Naive thymus-derived CD4-positive, alpha-beta T cell (primary cell): ENCODE data around the gene ATP5F1E. TPM values are rescaled to one million over a fixed set of nuclear protein-coding genes. Genes with fewer than 3 reads are reported as not detected.

Experiments
- ATAC-seq: fragments of 150-1000 bp; cut with Tn5 transposase; 2 replicates; pipeline ENCODE4 v1.10.0; 2021; ENCODE audit warnings: mild to moderate bottlenecking, moderate library complexity
- CTCF ChIA-PET: fragments of 350-600 bp; sonication (Branson Sonifier 250); formaldehyde crosslinking; loops from one replicate; lab custom pipeline; 2021; ENCODE audit warnings: antibody characterized with exemption; lab: Charles Lee
- POLR2A ChIA-PET: fragments of 350-600 bp; sonication (Branson Sonifier 250); formaldehyde crosslinking; loops from one replicate; lab custom pipeline; 2021; ENCODE audit warnings: antibody characterized with exemption, inconsistent platforms; lab: Charles Lee
- DNase-seq, 9 donors: peaks; one replicate each; pipeline versions ENCODE4 v3.0.0 to v3.0.0-alpha.2; 2020 to 2022; ENCODE audit warnings: mixed read lengths in 1 of 9
- H3K27ac ChIP-seq: one replicate; pipeline ENCODE4 v1.7.0; 2013; ENCODE audit warnings: mild to moderate bottlenecking, low read depth, low read length, moderate library complexity
- H3K27me3 ChIP-seq, 2 donors: one replicate each; pipeline ENCODE4 v1.7.0; 2013; ENCODE audit warnings: low read length in 2 of 2, mild to moderate bottlenecking in 2 of 2, moderate library complexity in 2 of 2; ENCODE audit not compliant: control insufficient read depth in 2 of 2, insufficient read depth in 2 of 2
- H3K36me3 ChIP-seq, 3 experiments: 1 replicate in 2 of 3; 2 replicates in 1 of 3; pipeline ENCODE4 v1.7.0; 2013; ENCODE audit warnings: low read length in 3 of 3, mild to moderate bottlenecking in 3 of 3, moderate library complexity in 1 of 3; ENCODE audit not compliant: insufficient read depth in 3 of 3, control insufficient read depth in 2 of 3
- H3K4me1 ChIP-seq, 2 donors: one replicate each; pipeline ENCODE4 v1.7.0; 2013; ENCODE audit warnings: low read length in 2 of 2, mild to moderate bottlenecking in 2 of 2, moderate library complexity in 1 of 2; ENCODE audit not compliant: control insufficient read depth in 2 of 2, insufficient read depth in 2 of 2
- H3K4me3 ChIP-seq: 2 replicates; pipeline ENCODE4 v1.7.0; 2013; ENCODE audit warnings: mild to moderate bottlenecking, low read length
- H3K9me3 ChIP-seq, 3 experiments: 1 replicate in 2 of 3; 2 replicates in 1 of 3; pipeline ENCODE4 v1.7.0; 2013; ENCODE audit warnings: low read length in 3 of 3; ENCODE audit not compliant: control insufficient read depth in 2 of 3
- H3K27ac Mint-ChIP-seq, 9 donors: one replicate each; pipeline ENCODE4 v1.8.0; 2020 to 2022; ENCODE audit warnings: mixed read lengths in 9 of 9, mild to moderate bottlenecking in 8 of 9, moderate library complexity in 5 of 9, inconsistent platforms in 2 of 9
- H3K27me3 Mint-ChIP-seq, 5 donors: one replicate each; pipeline ENCODE4 v1.8.0; 2021 to 2022; ENCODE audit warnings: mixed read lengths in 5 of 5, mild to moderate bottlenecking in 1 of 5
- H3K36me3 Mint-ChIP-seq, 5 donors: one replicate each; pipeline ENCODE4 v1.8.0; 2020 to 2022; ENCODE audit warnings: mixed read lengths in 5 of 5, mild to moderate bottlenecking in 3 of 5, inconsistent platforms in 1 of 5
- H3K4me1 Mint-ChIP-seq, 7 donors: one replicate each; pipeline ENCODE4 v1.8.0; 2020 to 2022; ENCODE audit warnings: mixed read lengths in 7 of 7, mild to moderate bottlenecking in 3 of 7, inconsistent platforms in 1 of 7
- H3K4me3 Mint-ChIP-seq, 10 donors: one replicate each; pipeline ENCODE4 v1.8.0; 2020 to 2022; ENCODE audit warnings: mild to moderate bottlenecking in 10 of 10, mixed read lengths in 10 of 10, moderate library complexity in 6 of 10, inconsistent platforms in 2 of 10
- H3K9me3 Mint-ChIP-seq, 11 donors: one replicate each; pipeline ENCODE4 v1.8.0; 2020 to 2022; ENCODE audit warnings: mixed read lengths in 11 of 11, mild to moderate bottlenecking in 4 of 11, inconsistent platforms in 1 of 11, moderate library complexity in 1 of 11
- intact Hi-C, 2 donors: fragments of 100-400 bp; cut with micrococcal nuclease; formaldehyde crosslinking; loops; one replicate each; pipeline ENCODE4 v1.15.1; 2023
- polyA plus RNA-seq, 2 donors: library from polyadenylated mRNA; unstranded; fragments of 300-500 nt; fragmentation: Illumina TruSeq; gene quantifications; one replicate each; pipeline ENCODE4 v1.2.3, GENCODE V29; 2021
- total RNA-seq, 6 experiments: library from RNA in 5 of 6; stranded (reverse) in 5 of 6; gene quantifications; 1 replicate in 5 of 6; 2 replicates in 1 of 6; pipeline ENCODE4 v1.2.3 and lab custom pipeline; 2021 to 2026

Gene ATP5F1E
- 10 to 100 TPM; 57.0 to 81.7 (median 67.4) TPM for total RNA-seq
- polyA plus RNA-seq = 10 to 100 TPM; 31.4 to 75.7 TPM
- 88.0 reads per million, percentile 82 among the genes with 10 or more reads in this experiment for total RNA-seq (lab: John Stamatoyannopoulos, UW)

DNA sequence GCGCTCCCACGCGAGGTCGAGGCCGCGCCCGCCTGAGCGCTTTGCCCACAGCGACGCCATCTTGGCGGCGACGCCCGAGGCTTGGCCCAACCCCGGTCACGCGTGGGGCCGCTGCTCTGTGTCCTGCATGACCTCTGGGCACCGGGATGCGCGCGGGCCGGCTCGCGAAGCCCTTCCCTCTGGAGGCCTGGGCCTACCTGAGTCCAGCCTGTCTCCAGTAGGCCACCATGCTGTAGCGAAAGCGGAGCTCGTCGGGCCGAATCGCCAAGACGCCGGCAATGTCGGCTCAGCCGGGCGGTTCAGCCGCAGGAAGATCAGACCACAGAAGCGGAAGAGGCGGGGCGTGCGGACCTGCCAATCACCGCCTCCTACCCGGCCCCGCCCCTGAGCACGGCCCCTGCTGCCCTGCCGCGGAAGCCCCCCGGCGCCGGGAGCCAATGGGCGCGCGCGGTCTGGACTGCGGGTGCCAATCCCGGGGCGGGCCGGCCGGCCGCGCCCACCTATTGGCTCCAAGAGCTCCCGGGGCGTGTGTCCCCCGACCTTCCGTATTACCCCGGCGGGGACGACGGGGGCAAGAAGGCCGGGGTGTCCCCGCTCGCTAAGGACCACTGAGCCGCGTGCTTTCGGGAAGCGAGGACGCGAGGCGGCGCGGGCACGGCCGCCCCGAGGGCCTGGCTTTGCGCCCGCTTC, at the start of gene ATP5F1E:
TSS of gene ATP5F1E (minus strand) at position 313 of the 690 bp plus-strand sequence. CDS start at position 229, 84 bp downstream.
- H3K36me3 Mint-ChIP-seq = peaks cover 14 to 51% (median 36%) of the 10 kb centered on the region in 5 donors
- no peaks in the 10 kb centered on the region for H3K27me3 ChIP-seq
- no peaks in the 10 kb centered on the region for H3K27me3 Mint-ChIP-seq
- ChIA-PET POLR2A (interaction anchor here (0.6 to 4.5 kb wide), 46 partner anchors 9 to 1639 kb away, joined by 3 to 58 read pairs (median 4); partner anchors contain the start of genes NELFCD, PRELID3B, RAB22A and STX16), CTCF (interaction anchor here (0.7 to 1.1 kb wide), 3 partner anchors 46 to 372 kb away, joined by 3 to 4 read pairs (median 4); partner anchors contain the start of gene NELFCD)
- intact Hi-C loops = loop anchor here (1.0 to 10.0 kb wide), 16 partner anchors 10 to 1637 kb away; partner anchors contain the start of genes NELFCD (in 2 of the 2), PRELID3B (in 2 of the 2), RAB22A (in 1 of the 2) and RBM38 (in 1 of the 2)
- peak within 1 kb of the TSS; percentile 62 for H3K4me3 ChIP-seq
- H3K9me3 Mint-ChIP-seq = no peaks in the 10 kb centered on the region
- H3K36me3 ChIP-seq = peaks cover 21 to 50% (median 23%) of the 10 kb centered on the region in 3 experiments
- H3K4me1 ChIP-seq = peaks cover 40 to 44% of the 10 kb centered on the region in 2 donors
- ATAC-seq (peak; percentile 98), DNase-seq (peak; percentile 94 to 98 (median 96))
- H3K9me3 ChIP-seq = no peaks in the 10 kb centered on the region
- peak within 1 kb of the TSS; percentile 86 to 98 (median 94) for H3K27ac Mint-ChIP-seq
- peaks cover 40 to 62% (median 56%) of the 10 kb centered on the region in 7 donors for H3K4me1 Mint-ChIP-seq
- peak within 1 kb of the TSS; percentile 87 to 96 (median 94) for H3K4me3 Mint-ChIP-seq
- H3K27ac ChIP-seq = peak within 1 kb of the TSS; percentile 85

DNA sequence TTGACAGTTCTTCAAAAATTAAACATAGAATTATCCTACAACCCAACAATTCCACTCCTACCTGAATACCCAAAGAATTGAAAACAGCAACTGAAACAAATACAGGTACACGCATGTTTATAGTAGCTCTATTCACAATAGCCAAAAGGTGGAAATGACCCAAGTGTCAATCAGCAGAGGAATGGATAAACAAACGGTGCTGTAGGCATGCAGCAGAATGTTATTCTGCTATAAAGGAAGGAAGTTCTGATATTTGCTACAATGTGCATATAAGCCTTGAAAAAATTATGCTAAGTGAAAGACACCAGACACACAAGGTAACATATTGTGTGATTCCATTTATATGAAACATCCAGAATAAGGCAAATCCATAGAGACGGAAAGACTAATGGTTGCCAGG, 48.9 kb upstream of the ATP5F1E start:
- ATAC-seq = no peak
- peaks cover 0 to 6% (median 0%) of the 10 kb centered on the region in 7 donors for H3K4me1 Mint-ChIP-seq
- CTCF ChIA-PET = interaction anchor here (0.6 kb wide), 1 partner anchor 217 kb away, joined by 4 read pairs; no protein-coding TSS in a partner anchor
- Histone ChIP-seq H3K27ac (no peak overlapping the region), H3K4me1 (no peaks in the 10 kb centered on the region), H3K27me3 (no peaks in the 10 kb centered on the region), H3K9me3 (no peaks in the 10 kb centered on the region), H3K36me3 (no peaks in the 10 kb centered on the region), H3K4me3 (no peak overlapping the region)
- no peaks in the 10 kb centered on the region for H3K9me3 Mint-ChIP-seq
- DNase-seq = no peak
- no peak overlapping the region for H3K27ac Mint-ChIP-seq
- H3K27me3 Mint-ChIP-seq = peaks cover 4 to 41% (median 9%) of the 10 kb centered on the region in 5 donors
- intact Hi-C loops = loop anchor here in 1 of 2 donors (2.0 kb wide), 1 partner anchor 210 kb away; no protein-coding TSS in a partner anchor
- no peaks in the 10 kb centered on the region for H3K36me3 Mint-ChIP-seq
- H3K4me3 Mint-ChIP-seq = no peak overlapping the region
- POLR2A ChIA-PET = interaction anchor here (1.0 to 1.1 kb wide), 2 partner anchors 24 to 49 kb away, joined by 3 read pairs; partner anchors contain the start of gene ATP5F1E

DNA sequence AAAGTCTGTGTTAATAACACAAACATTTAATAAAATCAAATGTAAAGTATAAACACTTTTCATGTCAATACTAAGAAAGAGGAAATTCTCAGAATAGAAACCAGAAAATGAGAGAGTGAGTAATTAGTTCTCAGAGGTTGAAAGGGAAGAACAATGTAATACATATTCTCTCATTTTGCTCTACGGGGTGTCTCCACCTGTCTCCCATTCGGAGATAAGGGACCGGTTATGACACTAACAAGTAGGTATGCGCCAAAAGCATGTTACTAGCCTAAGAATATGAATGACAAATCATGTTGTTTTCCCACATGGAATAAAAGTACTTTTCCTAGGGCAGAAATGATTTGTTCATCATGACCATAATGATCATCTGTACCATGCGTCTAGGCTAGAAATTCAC, 46.1 kb upstream of the ATP5F1E start:
- DNase-seq (no peak), ATAC-seq (no peak)
- H3K27ac ChIP-seq = no peak overlapping the region
- no peaks in the 10 kb centered on the region for H3K27me3 ChIP-seq
- H3K4me3 Mint-ChIP-seq = no peak overlapping the region
- intact Hi-C loops = no loop called here
- no peaks in the 10 kb centered on the region for H3K4me1 ChIP-seq
- H3K27ac Mint-ChIP-seq = no peak overlapping the region
- ChIA-PET POLR2A (no interaction called here), CTCF (no interaction called here)
- H3K36me3 ChIP-seq = no peaks in the 10 kb centered on the region
- H3K4me3 ChIP-seq = no peak overlapping the region
- H3K27me3 Mint-ChIP-seq = peaks cover 4 to 45% (median 16%) of the 10 kb centered on the region in 5 donors
- no peaks in the 10 kb centered on the region for H3K9me3 Mint-ChIP-seq
- no peaks in the 10 kb centered on the region for H3K36me3 Mint-ChIP-seq
- H3K4me1 Mint-ChIP-seq = peaks cover 0 to 6% (median 0%) of the 10 kb centered on the region in 7 donors
- H3K9me3 ChIP-seq = no peaks in the 10 kb centered on the region

DNA sequence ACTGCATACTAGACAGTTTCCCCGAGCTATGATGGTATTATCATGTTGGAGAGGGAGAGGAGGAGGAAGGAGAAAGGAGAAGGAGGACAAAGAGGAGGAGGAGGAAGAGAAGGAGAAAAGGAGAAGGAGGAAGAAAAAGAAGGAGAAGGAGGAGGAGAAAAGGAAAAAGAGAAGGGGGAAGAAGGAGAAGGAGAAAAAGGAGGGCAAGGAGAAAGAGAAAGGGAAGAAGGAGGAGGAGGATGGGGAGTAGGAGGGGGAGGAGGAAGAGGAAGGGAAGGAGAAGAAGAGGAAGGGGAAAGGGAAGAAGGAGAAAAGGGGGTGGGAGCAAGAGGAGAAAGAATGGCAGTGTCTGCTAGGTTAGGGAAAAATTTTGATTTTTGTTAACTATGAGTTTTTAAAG, 45.6 kb upstream of the ATP5F1E start:
- CTCF ChIA-PET = no interaction called here
- ATAC-seq (no peak), DNase-seq (no peak)
- Mint-ChIP-seq H3K27me3 (peaks cover 4 to 46% (median 17%) of the 10 kb centered on the region in 5 donors), H3K36me3 (no peaks in the 10 kb centered on the region), H3K4me1 (peaks cover 0 to 6% (median 0%) of the 10 kb centered on the region in 7 donors), H3K9me3 (no peaks in the 10 kb centered on the region), H3K27ac (no peak overlapping the region), H3K4me3 (no peak overlapping the region)
- no peaks in the 10 kb centered on the region for H3K36me3 ChIP-seq
- H3K9me3 ChIP-seq = no peaks in the 10 kb centered on the region
- H3K27me3 ChIP-seq = no peaks in the 10 kb centered on the region
- POLR2A ChIA-PET = no interaction called here
- no peaks in the 10 kb centered on the region for H3K4me1 ChIP-seq
- H3K27ac ChIP-seq = no peak overlapping the region
- intact Hi-C loops = no loop called here
- H3K4me3 ChIP-seq = no peak overlapping the region

DNA sequence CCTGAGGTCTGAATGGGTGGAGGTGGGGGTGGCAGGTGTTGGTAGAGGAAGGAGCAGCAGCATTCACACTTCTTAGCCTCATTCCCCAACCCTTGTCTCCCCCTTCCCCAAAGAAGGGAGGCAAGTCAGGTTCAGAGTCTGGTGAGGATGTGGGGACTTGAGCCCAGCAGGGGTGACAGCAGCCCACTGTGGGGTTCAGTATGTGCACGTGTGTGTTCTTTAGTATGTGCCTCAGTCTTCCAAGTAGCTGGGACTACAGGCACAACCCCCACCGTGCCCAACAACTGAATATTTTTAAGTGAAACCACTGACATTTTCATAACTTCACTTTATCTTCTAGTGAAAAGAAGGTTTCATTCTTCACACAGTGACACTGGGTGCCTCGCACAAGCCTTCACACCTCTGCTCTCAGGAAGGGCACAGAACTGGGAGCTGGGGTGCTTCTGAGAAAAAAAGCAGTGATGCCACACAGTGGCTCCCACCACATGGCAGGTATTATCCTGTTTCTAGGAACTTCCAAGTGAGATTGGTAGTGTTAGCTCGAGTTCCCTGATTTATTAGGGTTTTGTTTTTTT, 43.9 kb upstream of the ATP5F1E start:
- Mint-ChIP-seq H3K4me1 (peaks cover 0 to 6% (median 0%) of the 10 kb centered on the region in 7 donors), H3K9me3 (no peaks in the 10 kb centered on the region), H3K36me3 (no peaks in the 10 kb centered on the region), H3K27me3 (peaks cover under 1 to 45% (median 13%) of the 10 kb centered on the region in 5 donors), H3K27ac (no peak overlapping the region), H3K4me3 (no peak overlapping the region)
- Histone ChIP-seq H3K27me3 (no peaks in the 10 kb centered on the region), H3K36me3 (no peaks in the 10 kb centered on the region), H3K27ac (no peak overlapping the region), H3K9me3 (no peaks in the 10 kb centered on the region), H3K4me1 (no peaks in the 10 kb centered on the region), H3K4me3 (no peak overlapping the region)
- DNase-seq (no peak), ATAC-seq (no peak)
- POLR2A ChIA-PET = no interaction called here
- intact Hi-C loops = no loop called here
- CTCF ChIA-PET = no interaction called here

DNA sequence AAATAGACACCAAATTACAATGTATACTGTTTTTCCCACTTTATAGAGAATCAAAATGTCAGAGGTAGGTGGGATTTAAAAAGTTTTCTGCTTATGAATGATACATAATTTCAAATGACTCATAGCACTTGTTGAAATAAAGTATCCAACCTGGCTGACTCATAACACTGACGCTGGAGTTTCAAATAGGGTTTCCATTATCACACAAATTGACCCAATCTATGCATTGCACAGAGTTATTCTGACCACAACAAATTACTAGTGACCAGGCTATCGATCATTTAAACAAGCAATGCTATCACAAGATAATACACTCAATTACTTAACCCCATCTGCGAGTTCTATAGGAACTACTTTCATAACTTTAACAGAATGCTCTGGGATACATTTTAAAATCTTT, 42.3 kb upstream of the ATP5F1E start:
- H3K27me3 ChIP-seq = no peaks in the 10 kb centered on the region
- no peak overlapping the region for H3K27ac ChIP-seq
- H3K27me3 Mint-ChIP-seq = peaks cover 4 to 44% (median 12%) of the 10 kb centered on the region in 5 donors
- intact Hi-C loops = no loop called here
- no peak overlapping the region for H3K27ac Mint-ChIP-seq
- H3K4me1 Mint-ChIP-seq = peaks cover 0 to 6% (median 0%) of the 10 kb centered on the region in 7 donors
- no peaks in the 10 kb centered on the region for H3K36me3 Mint-ChIP-seq
- H3K4me3 Mint-ChIP-seq = no peak overlapping the region
- ChIA-PET POLR2A (no interaction called here), CTCF (no interaction called here)
- H3K36me3 ChIP-seq = no peaks in the 10 kb centered on the region
- H3K4me1 ChIP-seq = no peaks in the 10 kb centered on the region
- no peaks in the 10 kb centered on the region for H3K9me3 Mint-ChIP-seq
- no peak overlapping the region for H3K4me3 ChIP-seq
- ATAC-seq (no peak), DNase-seq (no peak)
- no peaks in the 10 kb centered on the region for H3K9me3 ChIP-seq
